Measurements from ENCODE around the gene UBE2G2.
"Not testable (repeated sequence)": the region's sequence is repeated elsewhere in the genome, so short reads cannot be mapped to it uniquely, and the experiment has no call there.

UBE2G2 gene

DNA sequence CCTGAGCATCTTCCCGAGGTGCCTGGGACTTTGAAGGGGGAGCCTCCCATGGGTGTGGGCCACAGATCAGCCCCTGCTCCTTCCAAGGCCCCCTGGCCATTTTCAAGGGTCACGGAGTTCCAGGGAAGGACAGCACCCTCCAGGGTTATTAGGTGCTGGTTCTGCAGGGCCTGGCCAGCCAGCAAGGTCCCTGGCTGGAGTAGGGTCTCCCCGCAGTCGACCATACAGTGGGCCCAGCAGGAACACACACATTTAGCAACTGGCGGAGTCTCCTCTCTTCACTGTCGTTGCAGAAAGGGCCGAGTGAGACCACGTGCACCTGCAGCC is 34.0 kb upstream of the UBE2G2 start:
- no peak for DNase-seq

DNA sequence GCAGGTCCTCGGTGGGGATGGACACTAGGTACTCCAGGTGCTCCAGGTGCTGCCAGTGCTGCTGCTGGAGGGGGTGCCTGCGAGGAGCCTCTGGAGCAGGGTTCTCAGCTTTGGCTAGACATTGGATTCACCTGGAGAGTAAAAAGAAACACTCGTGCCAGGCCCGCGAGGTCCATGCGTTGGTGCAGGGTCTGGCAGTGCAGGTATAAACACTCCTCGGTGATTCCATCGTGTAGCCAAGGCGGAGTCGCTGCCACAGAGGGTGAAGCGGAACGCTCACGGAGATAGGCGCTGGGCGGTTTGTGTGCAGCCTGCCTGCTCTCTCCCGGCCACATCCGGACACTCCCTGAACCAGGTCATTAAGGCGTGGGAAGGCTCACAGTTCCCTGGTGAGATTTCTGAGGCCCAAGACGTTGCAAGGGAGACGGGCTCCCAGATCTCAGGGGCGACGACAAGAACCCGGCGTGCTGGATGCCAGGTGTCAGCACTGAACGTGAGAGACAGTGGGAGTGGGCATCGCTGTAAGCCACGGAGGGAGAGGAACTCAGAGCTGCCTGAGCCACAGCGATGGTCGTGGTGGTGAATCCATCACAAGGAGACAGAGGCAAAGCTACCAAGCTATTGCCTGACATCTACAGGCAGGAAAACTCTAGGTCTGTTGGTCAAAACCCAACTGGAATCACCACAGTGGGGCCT is 33.5 kb upstream of the UBE2G2 start:
- no peak for DNase-seq

DNA sequence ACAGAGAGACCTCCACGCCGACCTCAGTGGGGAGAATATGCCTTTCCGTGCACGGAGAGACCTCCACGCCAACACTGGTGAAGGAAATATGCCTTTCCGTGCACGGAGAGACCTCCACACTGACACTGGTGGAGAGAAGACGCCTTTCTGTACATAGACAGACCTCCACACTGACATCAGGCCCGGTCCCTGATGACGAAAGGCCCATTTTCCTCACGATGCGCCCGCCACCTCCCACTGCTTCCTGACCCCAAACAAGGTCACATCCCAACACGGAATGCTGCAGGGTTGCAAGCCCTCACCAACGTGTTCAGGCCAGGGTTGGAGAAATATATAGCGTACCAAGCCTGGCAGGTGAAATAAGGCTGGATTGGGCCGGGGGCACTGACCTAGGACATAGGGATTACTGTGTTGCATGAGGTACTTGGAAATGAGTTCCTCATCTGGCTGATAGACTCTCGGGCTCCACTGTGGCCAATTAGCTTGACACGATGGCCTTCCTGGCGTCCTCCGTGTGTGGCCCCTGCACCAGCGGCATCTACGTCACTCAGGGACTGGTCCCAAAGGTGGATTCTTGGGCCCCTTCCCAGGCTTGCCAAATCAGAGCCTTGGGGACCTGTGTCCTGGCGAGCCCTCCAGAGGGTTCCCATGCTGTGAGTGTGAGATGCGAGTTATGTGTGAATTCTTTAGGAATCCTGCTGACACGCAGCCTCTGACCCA is 32.8 kb upstream of the UBE2G2 start:
- DNase-seq, result no peak

DNA sequence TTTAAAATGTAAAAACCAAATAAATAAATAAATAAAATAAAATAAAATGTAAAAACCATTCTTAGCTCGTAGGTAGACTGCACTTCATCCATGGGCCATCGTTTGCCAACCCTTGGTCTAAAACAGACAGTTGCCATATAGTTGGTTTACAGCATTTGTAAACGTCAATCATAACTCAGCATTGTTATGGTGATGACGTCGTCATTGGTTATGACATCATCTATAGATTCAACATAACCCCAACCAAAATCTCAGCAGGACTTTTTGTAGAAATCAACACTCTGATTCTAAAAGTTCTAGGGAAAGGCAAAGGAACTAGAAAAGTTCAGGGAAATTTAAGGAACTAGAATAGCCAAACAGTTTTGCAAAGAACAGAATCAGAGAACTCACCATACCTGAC is 32.0 kb upstream of the UBE2G2 start:
- DNase-seq, result no peak

DNA sequence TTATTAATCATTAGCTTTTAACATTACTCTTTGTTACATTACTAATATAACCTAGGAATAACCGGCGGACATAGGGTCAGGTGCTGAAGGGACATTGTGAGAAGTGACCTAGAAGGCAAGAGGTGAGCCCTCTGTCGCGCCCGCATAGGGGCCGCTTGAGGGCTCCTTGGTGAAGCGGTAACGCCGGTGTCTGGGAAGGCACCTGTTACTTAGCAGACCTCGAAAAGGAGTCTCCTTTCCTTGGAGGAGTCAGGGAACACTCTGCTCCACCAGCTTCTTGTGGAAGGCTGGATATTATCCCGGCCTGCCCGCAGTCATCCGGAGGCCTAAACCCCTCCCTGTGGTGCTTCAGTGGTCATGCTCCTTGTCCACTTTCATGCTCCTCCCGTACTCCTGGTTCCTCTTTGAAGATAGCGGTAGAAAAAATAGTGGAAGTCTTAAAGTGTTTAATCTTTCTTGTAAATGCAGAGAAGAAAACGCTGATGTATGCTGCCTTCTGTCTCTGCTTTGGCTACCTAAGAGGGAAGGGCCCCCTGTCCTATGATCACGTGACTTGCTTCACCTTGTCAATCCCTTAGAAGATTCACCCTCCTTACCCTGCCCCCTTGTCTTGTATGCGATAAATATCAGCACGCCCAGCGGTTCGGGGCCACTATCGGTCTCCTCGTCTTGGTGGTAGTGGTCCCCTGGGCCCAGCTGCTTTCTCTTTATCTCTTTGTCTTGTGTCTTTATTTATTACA is 31.1 kb upstream of the UBE2G2 start:
- DNase-seq, result not testable (repeated sequence)

DNA sequence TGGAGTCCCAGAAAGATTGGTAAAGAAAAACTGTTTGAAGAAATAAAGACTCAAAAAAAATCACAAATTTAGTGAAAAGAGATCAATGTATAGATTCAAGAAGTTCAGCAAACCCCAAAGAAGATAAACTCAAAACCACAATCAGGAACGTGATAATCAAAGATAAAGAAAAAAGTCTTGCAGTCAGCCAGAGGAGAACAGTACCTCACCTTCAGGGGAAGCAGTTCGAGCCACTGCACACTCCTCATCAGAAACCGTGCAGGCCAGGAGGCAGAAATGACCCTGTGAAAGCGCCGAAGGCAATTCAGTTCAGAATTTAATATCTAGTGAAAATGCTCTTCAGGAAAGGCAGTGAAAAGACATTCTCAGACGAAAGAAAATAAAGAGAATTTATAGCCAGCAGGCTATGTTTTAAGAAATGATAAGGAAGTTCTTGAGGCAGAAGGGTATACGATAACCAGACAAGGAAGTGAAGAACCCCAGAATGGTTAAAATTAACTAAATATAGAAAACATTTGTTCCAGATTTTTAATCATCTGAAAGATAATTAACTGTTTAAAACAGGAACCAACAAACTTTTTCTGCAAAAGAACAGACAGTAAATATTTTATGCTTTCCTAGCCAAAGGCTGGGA is 29.7 kb upstream of the UBE2G2 start:
- no peak for DNase-seq

DNA sequence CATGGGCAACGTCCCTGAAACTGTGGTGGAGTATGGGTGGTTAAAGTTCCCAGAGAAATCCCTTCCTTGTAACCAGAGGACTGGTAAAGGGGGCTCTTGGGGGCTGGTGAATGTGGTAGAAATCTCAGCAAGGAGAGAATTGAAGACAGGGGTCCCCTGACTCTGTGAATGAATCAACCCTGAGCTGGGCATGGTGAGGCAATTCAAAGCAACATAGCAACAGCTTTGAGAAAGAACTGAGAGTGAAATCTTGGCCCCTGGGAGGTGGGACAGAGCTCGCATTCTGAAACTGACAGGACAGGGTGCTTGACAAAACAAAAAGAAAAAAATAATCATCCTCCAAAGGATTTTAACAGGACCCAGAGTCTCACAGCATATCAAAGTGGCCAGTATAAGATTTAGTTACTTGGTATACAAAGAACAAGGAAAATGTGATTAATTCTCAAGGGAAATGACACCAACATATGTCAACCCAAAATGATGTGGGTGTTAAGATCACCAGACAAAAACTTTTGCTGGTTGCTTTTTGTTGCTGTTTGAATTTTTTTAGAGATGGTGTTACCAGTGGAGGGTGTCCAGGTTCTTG is 28.0 kb upstream of the UBE2G2 start:
- no peak for DNase-seq

DNA sequence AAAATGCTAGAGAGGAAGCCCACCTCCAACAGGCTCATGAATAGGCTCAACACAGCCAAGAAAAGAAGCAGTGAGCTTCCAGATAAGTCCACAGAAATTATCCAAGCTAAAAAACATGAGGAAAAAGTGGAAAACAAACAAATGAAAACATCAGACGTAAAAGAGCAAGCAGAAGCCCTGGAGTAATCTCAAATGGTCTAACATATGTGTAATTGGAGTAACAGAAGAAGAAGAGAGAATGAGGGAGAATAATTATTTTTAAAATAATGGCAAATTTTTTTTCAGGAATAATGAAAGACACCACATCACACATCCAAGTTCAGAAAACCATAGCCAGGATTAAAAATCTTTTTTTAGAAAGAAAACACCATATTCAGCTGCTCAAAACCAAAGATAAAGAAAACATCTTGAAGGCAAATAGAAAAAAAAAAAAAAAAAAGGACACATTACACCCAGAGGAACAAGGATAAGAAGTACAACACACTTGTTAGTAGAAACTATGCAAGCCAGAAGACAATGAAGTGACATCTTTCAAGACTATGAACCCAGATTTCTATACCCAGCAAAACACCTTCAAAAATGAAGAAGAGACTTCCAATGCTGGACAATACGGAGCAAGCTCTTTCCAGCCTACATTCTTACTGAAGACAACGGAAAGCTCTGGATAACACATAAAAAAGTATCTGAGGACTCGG is 26.9 kb upstream of the UBE2G2 start:
- DNase-seq, result no peak

DNA sequence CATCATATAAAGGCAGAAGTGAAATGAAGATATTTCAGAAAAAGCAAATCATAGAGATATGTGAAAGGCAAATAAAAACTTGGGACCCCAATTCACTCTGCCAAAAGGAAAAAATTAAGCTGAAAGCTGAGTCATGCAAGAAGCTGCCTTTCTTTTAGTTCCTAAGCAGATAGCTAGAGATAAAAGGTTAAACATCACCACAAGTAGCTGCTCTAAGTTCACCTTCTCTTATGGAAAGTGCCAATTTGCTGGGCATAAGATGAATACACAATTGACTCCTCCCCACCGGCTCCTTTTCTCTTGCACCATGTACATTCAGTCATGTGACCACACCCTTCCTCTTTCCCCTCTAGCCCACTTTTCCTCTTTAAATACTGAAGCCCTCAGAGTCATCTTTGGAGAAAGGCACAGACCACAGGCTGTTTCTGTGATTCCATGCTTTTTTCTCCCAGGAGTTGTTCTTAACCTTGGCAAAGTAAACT is 21.6 kb upstream of the UBE2G2 start:
- DNase-seq, result no peak

DNA sequence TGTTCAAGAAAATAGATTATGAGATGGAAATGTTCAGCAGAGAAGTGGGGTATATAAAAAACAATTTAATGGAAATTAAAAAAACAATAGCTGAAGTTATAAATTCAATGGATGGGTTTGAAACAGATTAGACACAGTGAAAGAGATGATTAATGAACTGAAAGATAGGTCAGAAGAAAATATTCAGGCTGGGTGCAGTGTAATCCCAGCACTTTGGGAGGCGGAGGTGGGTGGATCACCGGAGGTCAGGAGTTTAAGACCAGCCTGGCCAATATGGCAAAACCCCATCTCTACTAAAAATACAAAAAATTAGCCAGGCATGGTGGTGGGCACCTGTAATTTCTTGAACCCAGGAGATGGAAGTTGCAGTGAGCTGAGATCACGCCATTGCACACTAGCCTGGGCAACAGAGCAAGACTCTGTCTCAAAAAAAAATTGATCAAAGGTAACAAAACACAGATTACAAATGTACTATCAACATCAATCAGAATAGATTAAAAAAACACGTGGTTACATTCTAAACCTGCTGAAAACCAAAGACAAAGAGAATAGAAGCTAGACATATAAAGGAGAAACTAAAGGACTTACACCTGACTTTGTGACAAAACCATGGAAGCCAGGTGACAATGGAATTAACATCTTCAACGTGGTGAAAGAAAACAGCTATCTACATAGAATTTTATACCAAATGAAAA is 21.0 kb upstream of the UBE2G2 start:
- DNase-seq, result no peak

DNA sequence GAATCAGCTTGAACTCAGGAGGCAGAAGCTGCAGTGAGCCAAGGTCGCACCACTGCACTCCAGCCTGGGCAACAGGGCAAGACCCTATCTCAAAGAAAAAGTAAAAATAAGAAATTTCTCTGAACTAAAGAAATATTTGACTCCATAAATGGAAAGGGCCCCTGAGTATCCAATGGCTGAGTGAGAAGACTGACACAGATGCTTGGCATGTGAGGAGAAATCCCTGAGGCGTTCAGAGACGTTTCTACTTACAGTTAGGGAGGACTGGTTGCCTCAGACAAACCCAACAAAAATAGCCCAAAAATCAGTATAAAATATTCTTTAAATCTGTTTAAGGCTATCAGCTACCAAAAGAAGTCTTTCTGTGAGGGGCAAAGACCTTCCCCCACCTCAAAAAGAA is 19.2 kb upstream of the UBE2G2 start:
- DNase-seq, result no peak

DNA sequence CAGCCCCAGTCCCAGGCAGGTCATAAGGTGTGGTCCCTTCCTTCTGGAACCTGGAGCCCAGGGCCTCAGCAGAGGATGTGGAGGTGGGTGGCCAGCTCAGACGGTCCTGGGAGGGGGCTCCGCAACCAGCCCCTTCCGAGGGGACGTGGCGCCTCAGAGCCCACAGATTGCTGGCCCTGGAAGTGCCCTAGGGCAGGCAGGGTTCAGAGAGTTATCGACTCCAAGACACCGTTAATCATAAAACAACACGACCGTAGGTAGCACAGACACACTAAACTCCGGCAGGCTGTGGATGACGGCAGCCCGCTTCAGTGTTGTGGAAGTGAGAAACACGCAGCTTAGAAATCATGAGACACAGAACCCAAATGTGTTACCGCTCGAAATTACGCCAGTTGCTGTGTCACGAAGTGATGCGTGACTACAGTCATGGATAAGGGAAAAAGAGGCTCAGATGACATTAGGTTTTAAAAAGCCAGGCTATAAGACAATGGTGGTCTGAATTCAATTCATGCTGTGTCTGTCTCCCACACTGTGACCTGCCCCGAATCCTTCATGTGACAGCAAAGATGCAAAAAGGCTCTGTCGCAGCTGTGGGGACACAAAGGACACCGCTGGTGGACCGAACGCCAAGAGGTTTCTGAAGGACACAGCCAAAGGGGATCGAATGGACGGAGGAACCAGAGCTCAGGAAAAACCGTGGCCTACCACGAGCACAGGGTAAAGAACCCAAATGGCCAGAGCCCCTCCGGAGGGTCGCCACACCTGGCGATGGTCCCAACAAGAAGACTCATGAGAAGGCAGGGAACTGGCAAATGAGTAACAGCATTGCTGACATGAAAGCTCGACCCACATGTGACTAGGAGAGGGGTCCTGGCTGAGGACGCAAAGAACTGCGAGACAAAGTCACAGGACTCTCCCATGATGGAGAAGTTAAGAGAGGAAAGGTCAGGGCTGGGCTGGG is 17.9 kb upstream of the UBE2G2 start:
- no peak for DNase-seq

DNA sequence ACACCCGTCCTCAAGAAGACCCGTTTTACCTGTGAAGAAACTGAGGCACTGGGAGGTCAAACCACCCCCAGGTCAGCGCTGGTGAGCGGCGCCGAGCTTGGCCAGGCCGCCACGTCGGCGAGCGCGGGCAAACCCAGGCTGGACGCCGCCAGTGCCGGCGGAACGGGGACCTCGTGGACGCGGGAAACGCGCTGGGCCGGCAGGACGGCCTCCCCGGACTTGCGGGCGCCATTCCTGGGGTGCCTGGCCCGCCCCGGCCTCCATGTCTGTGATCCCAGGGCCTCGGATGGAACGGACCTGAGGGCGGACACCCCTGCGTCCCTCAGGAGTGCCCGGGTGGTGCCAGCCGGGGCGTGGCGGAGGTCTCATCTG is 17.0 kb upstream of the UBE2G2 start:
- no peak for DNase-seq

DNA sequence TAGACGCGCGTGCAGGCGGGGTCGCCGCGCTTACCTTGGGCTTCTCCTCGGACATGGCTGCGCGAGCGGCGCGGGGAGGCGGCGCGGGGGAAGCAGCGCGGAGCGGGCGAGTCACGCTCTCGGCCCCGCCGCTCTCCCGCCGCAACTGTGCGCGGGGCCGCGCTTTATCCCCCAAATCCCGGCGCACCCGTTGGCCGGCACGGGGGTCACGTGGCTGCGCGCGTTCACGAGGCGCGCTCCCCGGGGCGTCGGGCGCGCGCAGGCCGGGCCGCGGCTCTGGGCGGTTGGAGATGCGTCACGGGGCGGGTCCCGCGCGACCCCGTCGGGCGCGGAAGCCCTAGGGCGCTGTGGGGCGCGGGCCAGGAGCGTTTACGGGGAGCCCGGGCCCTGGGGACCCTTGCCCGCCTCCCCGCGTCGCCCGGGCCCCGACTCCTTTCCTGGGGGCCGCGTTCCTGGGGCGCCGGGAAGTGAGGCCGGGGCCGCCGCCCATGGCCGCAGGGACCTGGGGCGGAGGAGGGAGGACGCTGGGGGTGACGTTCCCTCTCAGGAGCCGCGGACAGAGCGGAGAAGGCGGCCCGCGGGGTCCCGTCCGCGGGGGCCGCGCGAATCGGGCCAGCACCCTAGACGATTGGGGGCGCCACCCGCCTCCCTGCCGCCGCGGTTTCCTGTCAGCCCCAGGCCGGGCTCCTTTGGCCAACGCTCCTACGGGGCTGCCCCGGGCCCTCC is 16.5 kb upstream of the UBE2G2 start, which contains the start of gene SUMO3:
Gene SUMO3, minus strand, starts transcription at position 149 of the 726 bp plus-strand sequence. Its CDS starts 94 bp downstream, at position 55.
- peak; percentile 89 for DNase-seq

DNA sequence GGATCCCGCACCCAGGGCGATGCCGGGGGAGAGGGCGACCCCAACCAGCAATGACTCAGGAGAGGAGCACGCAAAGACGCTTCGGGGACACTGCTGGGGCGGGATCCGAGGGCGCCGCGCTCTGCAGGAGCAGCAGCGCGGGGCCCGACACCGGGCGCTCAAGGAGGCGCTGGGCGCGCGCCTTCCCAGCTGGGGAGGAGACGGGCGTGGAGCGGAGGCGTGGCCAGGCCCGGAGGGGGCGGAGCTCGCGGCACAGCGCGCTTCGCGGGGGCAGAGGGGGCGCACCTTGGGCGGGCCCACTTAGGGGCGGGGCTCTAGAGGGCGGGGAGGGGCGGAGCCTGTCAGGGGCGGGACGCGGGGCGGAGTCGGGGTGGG is 15.9 kb upstream of the UBE2G2 start:
- DNase-seq, result peak; percentile 94

DNA sequence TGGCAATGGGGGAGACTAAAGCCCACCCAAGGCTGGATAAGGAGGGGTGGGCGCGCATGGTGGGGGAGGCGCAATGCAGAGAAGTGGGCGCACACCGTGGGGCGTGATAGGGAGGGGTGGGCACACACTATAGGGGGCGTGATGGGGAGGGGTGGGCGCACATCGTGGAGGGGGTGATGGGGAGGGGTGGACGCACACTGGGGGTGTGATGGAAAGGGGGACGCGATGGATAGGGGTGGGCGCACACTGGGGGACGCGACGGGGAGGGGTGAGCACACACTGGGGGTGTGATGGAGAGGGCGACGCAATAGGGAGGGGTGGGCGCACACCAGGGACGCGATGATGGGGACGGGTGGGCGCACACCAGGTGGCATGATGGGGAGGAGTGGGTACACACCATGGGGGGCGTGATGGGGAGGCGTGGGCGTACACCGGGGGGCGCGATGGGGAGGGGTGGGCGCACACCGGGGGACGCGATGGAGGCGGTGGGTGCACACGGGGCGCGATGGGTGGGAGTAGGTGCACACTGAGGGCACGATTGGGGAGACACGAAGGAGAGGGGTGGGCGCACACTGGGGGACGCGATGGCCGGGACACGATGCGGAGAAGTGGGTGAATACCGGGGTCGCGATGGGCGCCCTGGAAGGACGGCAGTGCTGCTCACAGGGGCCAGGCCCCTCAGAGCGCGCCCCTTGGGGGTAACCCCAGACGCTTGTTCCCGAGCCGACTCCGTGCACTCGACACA is 15.3 kb upstream of the UBE2G2 start:
- DNase-seq, result no peak

DNA sequence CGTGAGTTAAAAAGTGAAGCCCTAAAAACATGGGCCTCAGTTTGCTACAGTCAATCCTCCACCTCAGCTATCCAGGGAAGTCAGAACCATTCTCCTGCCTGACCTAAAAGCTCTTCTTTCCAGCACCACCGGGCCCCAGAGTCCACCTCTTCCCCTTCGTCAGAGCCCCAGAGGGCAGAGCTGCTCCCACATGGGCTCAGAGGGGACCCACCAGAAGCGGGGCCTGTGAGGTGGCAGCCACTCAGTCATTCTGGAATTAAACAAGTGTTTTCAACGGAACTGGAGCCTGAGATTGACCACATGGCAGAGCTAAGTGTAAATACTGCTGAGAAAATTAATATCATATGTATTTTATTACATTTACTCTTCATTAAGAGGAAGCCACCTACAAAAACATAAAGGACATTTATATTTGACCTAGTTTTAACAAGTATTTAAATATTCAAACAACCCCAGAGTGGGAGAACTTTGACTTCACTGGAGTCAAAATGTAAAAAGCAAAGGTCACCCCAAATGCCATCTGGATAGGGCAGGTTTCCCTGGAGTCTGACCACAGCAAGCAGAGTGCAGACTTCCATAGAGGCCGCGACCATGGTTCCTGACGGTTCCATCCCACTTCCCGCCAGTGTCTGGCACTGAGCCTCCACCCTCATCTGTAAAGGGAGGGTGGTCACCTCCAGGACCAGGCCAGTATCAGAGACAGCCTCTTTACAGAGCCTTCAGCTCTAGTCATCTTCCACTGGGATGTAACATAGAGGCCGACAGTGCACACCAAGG is 14.4 kb upstream of the UBE2G2 start:
- DNase-seq, result no peak

DNA sequence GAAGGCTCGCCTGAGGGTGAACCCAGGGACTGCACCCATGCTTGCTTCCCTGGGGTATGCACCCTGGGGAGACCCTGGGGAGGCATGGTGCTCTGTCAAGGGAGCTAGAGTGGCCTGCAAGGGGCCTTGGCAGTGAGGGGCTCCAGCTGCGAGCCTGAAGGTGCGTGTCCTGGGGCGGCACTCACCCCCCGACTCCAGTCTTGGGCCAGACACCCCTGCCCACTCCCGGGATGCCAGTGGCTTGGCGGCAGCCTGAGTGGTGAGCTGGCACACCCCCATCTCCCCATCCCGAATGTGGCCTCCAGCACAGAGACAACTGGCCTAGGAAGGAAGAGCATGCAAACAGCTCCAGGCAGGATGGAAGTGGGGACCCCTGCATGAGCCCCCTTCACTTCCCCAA is 13.6 kb upstream of the UBE2G2 start:
- DNase-seq, result no peak
